ENCODE data around the gene PTPN11. TPM values are rescaled to one million over a fixed set of nuclear protein-coding genes. Genes with fewer than 3 reads are reported as not detected.

The PTPN11 gene
- total RNA-seq, 2 experiments from 2014 or later = 44.6 to 46.4 TPM

DNA sequence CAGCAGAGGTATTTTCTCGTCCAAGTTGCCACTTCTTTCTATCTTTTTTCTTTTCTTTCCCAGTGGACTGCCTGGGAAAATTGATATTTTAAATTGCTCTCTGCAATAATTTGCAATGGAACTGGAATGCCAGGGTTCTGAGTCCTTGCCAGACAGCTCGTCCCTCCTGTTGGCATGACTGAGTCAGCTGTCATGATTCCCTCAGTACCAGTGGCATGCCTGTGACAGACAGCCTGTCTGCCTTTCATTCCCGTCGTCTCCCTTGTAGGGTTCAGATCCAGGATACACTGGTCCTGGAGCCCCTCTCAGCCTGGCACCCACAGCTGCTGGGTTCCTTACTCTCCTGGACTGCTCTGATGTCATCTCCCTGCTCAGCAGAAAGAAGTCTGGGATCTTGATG is 84.8 kb downstream of the PTPN11 start:
- peaks cover 79% of the 10 kb centered on the region for H3K36me3 Mint-ChIP-seq (ENCODE audit: low read depth)
- Histone ChIP-seq H3K27me3 (ENCODE audit: control insufficient read depth in 1 of 2, insufficient read depth in 2 of 2, low read length in 2 of 2) (no peaks in the 10 kb centered on the region), H3K9me3 (ENCODE audit: control insufficient read depth in 1 of 2, insufficient read depth in 1 of 2, low read length in 2 of 2) (no peaks in the 10 kb centered on the region), H3K27ac (ENCODE audit: low read depth in 1 of 2, low read length in 2 of 2) (no peak overlapping the region), H3K4me3 (ENCODE audit: low read length) (no peak overlapping the region), H3K36me3 (ENCODE audit: insufficient read depth, low read length) (peaks cover 62% of the 10 kb centered on the region), H3K4me1 (ENCODE audit: insufficient read depth, low read length) (no peaks in the 10 kb centered on the region)
- no peaks in the 10 kb centered on the region for H3K4me1 Mint-ChIP-seq (ENCODE audit: low read depth)
- no peak overlapping the region for H3K27ac Mint-ChIP-seq
- H3K9me3 Mint-ChIP-seq = no peaks in the 10 kb centered on the region
- POLR2A ChIA-PET = no interaction called here
- no peaks in the 10 kb centered on the region for H3K27me3 Mint-ChIP-seq
- CTCF ChIA-PET = no interaction called here
- no peak overlapping the region for H3K4me3 Mint-ChIP-seq
- TF ChIP-seq, protein P1, sequence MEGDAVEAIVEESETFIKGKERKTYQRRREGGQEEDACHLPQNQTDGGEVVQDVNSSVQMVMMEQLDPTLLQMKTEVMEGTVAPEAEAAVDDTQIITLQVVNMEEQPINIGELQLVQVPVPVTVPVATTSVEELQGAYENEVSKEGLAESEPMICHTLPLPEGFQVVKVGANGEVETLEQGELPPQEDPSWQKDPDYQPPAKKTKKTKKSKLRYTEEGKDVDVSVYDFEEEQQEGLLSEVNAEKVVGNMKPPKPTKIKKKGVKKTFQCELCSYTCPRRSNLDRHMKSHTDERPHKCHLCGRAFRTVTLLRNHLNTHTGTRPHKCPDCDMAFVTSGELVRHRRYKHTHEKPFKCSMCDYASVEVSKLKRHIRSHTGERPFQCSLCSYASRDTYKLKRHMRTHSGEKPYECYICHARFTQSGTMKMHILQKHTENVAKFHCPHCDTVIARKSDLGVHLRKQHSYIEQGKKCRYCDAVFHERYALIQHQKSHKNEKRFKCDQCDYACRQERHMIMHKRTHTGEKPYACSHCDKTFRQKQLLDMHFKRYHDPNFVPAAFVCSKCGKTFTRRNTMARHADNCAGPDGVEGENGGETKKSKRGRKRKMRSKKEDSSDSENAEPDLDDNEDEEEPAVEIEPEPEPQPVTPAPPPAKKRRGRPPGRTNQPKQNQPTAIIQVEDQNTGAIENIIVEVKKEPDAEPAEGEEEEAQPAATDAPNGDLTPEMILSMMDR (IDR thresholded peaks at IDR 0.05) = no peak
- intact Hi-C loops (cut with DNase I, micrococcal nuclease) = no loop called here
- ATAC-seq (ENCODE audit: poor library complexity) (no peak), DNase-seq (no peak)

DNA sequence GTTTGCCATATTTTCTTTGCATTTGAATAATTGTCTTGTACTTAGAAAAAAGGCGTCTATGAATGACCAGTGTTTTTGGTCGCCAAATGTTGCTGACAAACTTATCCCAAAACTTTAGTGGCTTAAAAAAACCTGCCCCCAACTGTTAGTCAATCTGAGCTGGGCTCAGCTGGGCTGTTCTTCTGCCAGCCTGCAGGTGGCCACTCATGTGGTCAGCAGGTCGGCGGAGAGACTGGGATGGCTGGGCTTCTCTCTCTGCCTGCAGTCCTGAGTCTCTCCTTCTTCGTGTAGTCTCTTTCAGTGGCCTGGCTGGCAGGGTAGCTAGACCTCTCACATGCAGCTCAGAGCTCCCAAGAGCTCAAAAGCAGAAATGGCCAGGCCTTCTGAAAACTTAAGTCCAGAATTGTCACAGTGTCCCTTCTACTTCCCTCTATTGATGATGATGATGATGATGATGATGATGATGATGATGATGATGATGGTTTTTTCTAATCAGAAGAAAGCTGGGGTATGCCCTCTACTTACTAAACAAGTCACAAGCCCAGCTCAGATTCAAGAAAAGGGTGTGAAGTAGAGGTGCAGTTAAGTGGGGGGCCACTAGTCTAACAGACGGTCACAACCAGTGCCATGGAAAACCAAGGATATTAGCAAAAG is 87.9 kb downstream of the PTPN11 start:
- TF ChIP-seq, protein P1 (IDR thresholded peaks at IDR 0.05) = no peak
- ChIA-PET CTCF (no interaction called here), POLR2A (no interaction called here)
- DNase-seq (no peak), ATAC-seq (ENCODE audit: poor library complexity) (no peak)
- Histone ChIP-seq H3K36me3 (ENCODE audit: insufficient read depth, low read length) (peaks cover 60% of the 10 kb centered on the region), H3K4me3 (ENCODE audit: low read length) (no peak overlapping the region), H3K27me3 (ENCODE audit: control insufficient read depth in 1 of 2, insufficient read depth in 2 of 2, low read length in 2 of 2) (no peaks in the 10 kb centered on the region), H3K9me3 (ENCODE audit: control insufficient read depth in 1 of 2, insufficient read depth in 1 of 2, low read length in 2 of 2) (no peaks in the 10 kb centered on the region), H3K27ac (ENCODE audit: low read depth in 1 of 2, low read length in 2 of 2) (no peak overlapping the region), H3K4me1 (ENCODE audit: insufficient read depth, low read length) (no peaks in the 10 kb centered on the region)
- H3K36me3 Mint-ChIP-seq (ENCODE audit: low read depth) = peaks cover 77% of the 10 kb centered on the region
- intact Hi-C loops (cut with DNase I, micrococcal nuclease) = no loop called here
- no peaks in the 10 kb centered on the region for H3K27me3 Mint-ChIP-seq
- H3K4me3 Mint-ChIP-seq = no peak overlapping the region
- H3K9me3 Mint-ChIP-seq = no peaks in the 10 kb centered on the region
- no peak overlapping the region for H3K27ac Mint-ChIP-seq
- H3K4me1 Mint-ChIP-seq (ENCODE audit: low read depth) = no peaks in the 10 kb centered on the region

GRCh38 chr12:112513471-112513870 is 94.7 kb downstream of the PTPN11 start:
- no peak for ATAC-seq (ENCODE audit: poor library complexity)
- Mint-ChIP-seq H3K4me3 (no peak overlapping the region), H3K27ac (no peak overlapping the region), H3K27me3 (no peaks in the 10 kb centered on the region), H3K9me3 (no peaks in the 10 kb centered on the region), H3K36me3 (ENCODE audit: low read depth) (peaks cover 11% of the 10 kb centered on the region), H3K4me1 (ENCODE audit: low read depth) (no peaks in the 10 kb centered on the region)
- TF ChIP-seq, protein P1 (IDR thresholded peaks at IDR 0.05) = no peak
- CTCF ChIA-PET = no interaction called here
- DNase-seq = no peak
- Histone ChIP-seq H3K36me3 (ENCODE audit: insufficient read depth, low read length) (peaks cover 6% of the 10 kb centered on the region), H3K9me3 (ENCODE audit: control insufficient read depth in 1 of 2, insufficient read depth in 1 of 2, low read length in 2 of 2) (no peaks in the 10 kb centered on the region), H3K27me3 (ENCODE audit: control insufficient read depth in 1 of 2, insufficient read depth in 2 of 2, low read length in 2 of 2) (no peaks in the 10 kb centered on the region), H3K4me3 (ENCODE audit: low read length) (no peak overlapping the region), H3K27ac (ENCODE audit: low read depth in 1 of 2, low read length in 2 of 2) (no peak overlapping the region), H3K4me1 (ENCODE audit: insufficient read depth, low read length) (no peaks in the 10 kb centered on the region)
- intact Hi-C loops (cut with DNase I, micrococcal nuclease) = no loop called here
- POLR2A ChIA-PET = no interaction called here

Data from CD4-positive, alpha-beta T cell (primary cell).